Trophoblast cell (in vitro differentiated cells and primary cell): ENCODE measurements around the gene SMARCAL1.
A peak's percentile ranks its signal among the peaks of the same experiment; 100 is the strongest.

Experiments used
- DNase-seq, 2 donors: peaks; one replicate each; pipeline ENCODE4 v3.0.0-alpha.2; 2016
- H2AFZ ChIP-seq: 2 replicates; pipeline ENCODE4 v1.6.1; 2013; ENCODE audit warnings: low read length, moderate library complexity, mild to moderate bottlenecking; ENCODE audit not compliant: insufficient read depth, poor library complexity
- H2AK5ac ChIP-seq: 2 replicates; pipeline ENCODE4 v1.6.1; 2013; ENCODE audit warnings: mild to moderate bottlenecking, low read length
- H2BK120ac ChIP-seq: 2 replicates; pipeline ENCODE4 v1.6.1; 2013; ENCODE audit warnings: low read length, mild to moderate bottlenecking, moderate library complexity; ENCODE audit not compliant: insufficient read depth, poor library complexity
- H2BK12ac ChIP-seq: 2 replicates; pipeline ENCODE4 v1.6.1; 2013; ENCODE audit warnings: mild to moderate bottlenecking, low read length, moderate library complexity
- H2BK5ac ChIP-seq: 2 replicates; pipeline ENCODE4 v1.6.1; 2013; ENCODE audit warnings: low read length, low read depth, moderate library complexity, mild to moderate bottlenecking; ENCODE audit not compliant: poor library complexity
- H3K14ac ChIP-seq: 2 replicates; pipeline ENCODE4 v1.6.1; 2013; ENCODE audit warnings: mild to moderate bottlenecking, low read length
- H3K18ac ChIP-seq: 2 replicates; pipeline ENCODE4 v1.6.1; 2013; ENCODE audit warnings: mild to moderate bottlenecking, low read length
- H3K23ac ChIP-seq: 2 replicates; pipeline ENCODE4 v1.6.1; 2013; ENCODE audit warnings: low read length
- H3K27ac ChIP-seq: 2 replicates; pipeline ENCODE4 v1.5.1; 2013; ENCODE audit warnings: low read depth, mild to moderate bottlenecking, inconsistent platforms, low read length, moderate library complexity
- H3K27me3 ChIP-seq: 2 replicates; pipeline ENCODE4 v1.6.1; 2013; ENCODE audit warnings: inconsistent platforms, mild to moderate bottlenecking, low read length, moderate library complexity; ENCODE audit not compliant: insufficient read depth
- H3K36me3 ChIP-seq, 2 experiments: 1 replicate in 1 of 2; 2 replicates in 1 of 2; pipeline ENCODE4 v1.6.1; 2013; ENCODE audit warnings: low read length in 2 of 2, mild to moderate bottlenecking in 2 of 2, moderate library complexity in 1 of 2; ENCODE audit not compliant: insufficient read depth in 2 of 2, control insufficient read depth in 1 of 2
- H3K4ac ChIP-seq: 2 replicates; pipeline ENCODE4 v1.6.1; 2013; ENCODE audit warnings: low read depth, mild to moderate bottlenecking, low read length, moderate library complexity
- H3K4me1 ChIP-seq, 2 experiments: 1 replicate in 1 of 2; 2 replicates in 1 of 2; pipeline ENCODE4 v1.6.1; 2013; ENCODE audit warnings: low read length in 2 of 2, mild to moderate bottlenecking in 2 of 2, moderate library complexity in 1 of 2; ENCODE audit not compliant: insufficient read depth in 2 of 2, control insufficient read depth in 1 of 2
- H3K4me2 ChIP-seq: 2 replicates; pipeline ENCODE4 v1.6.1; 2013; ENCODE audit warnings: inconsistent platforms, mild to moderate bottlenecking, low read length, moderate library complexity
- H3K4me3 ChIP-seq: 2 replicates; pipeline ENCODE4 v1.5.1; 2013; ENCODE audit warnings: mild to moderate bottlenecking, low read depth, low read length, inconsistent platforms
- H3K79me1 ChIP-seq: one replicate; pipeline ENCODE4 v1.6.1; 2013; ENCODE audit warnings: low read length
- H3K79me2 ChIP-seq: 2 replicates; pipeline ENCODE4 v1.6.1; 2013; ENCODE audit warnings: low read length, mild to moderate bottlenecking; ENCODE audit not compliant: control insufficient read depth, insufficient read depth, poor library complexity
- H3K9ac ChIP-seq: 2 replicates; pipeline ENCODE4 v1.6.1; 2013; ENCODE audit warnings: mild to moderate bottlenecking, low read length
- H3K9me3 ChIP-seq: 2 replicates; pipeline ENCODE4 v1.6.1; 2013; ENCODE audit warnings: low read depth, mild to moderate bottlenecking, control low read depth, inconsistent platforms, low read length; ENCODE audit not compliant: insufficient read depth
- H4K12ac ChIP-seq: 2 replicates; pipeline ENCODE4 v1.6.1; 2013; ENCODE audit warnings: low read depth, mild to moderate bottlenecking, low read length, moderate library complexity
- H4K8ac ChIP-seq: 2 replicates; pipeline ENCODE4 v1.6.1; 2013; ENCODE audit warnings: low read depth, mild to moderate bottlenecking, low read length, moderate library complexity
- H4K91ac ChIP-seq: one replicate; pipeline ENCODE4 v1.6.1; 2013; ENCODE audit warnings: low read depth, mild to moderate bottlenecking, low read length, moderate library complexity
- WGBS: extraction: QIAGEN DNeasy Blood & Tissue Kit; methylation state at CpG from one replicate; pipeline ENCODE4 v1.1.7; 2013; ENCODE audit warnings: missing lambda C conversion rate; ENCODE audit not compliant: insufficient read length, insufficient coverage; ENCODE audit errors: extremely low coverage; 5-methylcytosine and 5-hydroxymethylcytosine counted together

Gene SMARCAL1

GRCh38 chr2:216469661-216470060 lies 57.4 kb downstream of the SMARCAL1 start:
- H3K79me1 ChIP-seq, result no peaks in the 10 kb centered on the region
- H2AK5ac ChIP-seq, result no peak overlapping the region
- H4K8ac ChIP-seq, result no peak overlapping the region
- H3K79me2 ChIP-seq, result no peaks in the 10 kb centered on the region
- no peak overlapping the region for H2BK5ac ChIP-seq
- H3K4ac ChIP-seq, result no peak overlapping the region
- H3K27me3 ChIP-seq, result no peaks in the 10 kb centered on the region
- H4K12ac ChIP-seq, result no peak overlapping the region
- H3K14ac ChIP-seq, result no peak overlapping the region
- H3K36me3 ChIP-seq, result peaks cover 13 to 15% of the 10 kb centered on the region in 2 experiments
- H3K9ac ChIP-seq, result no peak overlapping the region
- H2AFZ ChIP-seq, result no peak overlapping the region
- H3K4me3 ChIP-seq, result no peak overlapping the region
- H2BK120ac ChIP-seq, result no peak overlapping the region
- H3K4me1 ChIP-seq, result peaks cover 0 to 2% of the 10 kb centered on the region in 2 experiments
- H2BK12ac ChIP-seq, result no peak overlapping the region
- no peak overlapping the region for H3K23ac ChIP-seq
- H4K91ac ChIP-seq, result no peak overlapping the region
- no peak for DNase-seq
- no peak overlapping the region for H3K4me2 ChIP-seq
- no peaks in the 10 kb centered on the region for H3K9me3 ChIP-seq
- H3K27ac ChIP-seq, result no peak overlapping the region
- no peak overlapping the region for H3K18ac ChIP-seq

GRCh38 chr2:216473187-216473586 lies 60.9 kb downstream of the SMARCAL1 start:
- Histone ChIP-seq H3K4me1 (peaks cover 0 to 5% of the 10 kb centered on the region in 2 experiments), H3K18ac (no peak overlapping the region), H2BK12ac (no peak overlapping the region), H3K4me3 (no peak overlapping the region), H4K12ac (no peak overlapping the region), H3K9me3 (peaks cover 1% of the 10 kb centered on the region), H4K91ac (no peak overlapping the region), H3K27ac (no peak overlapping the region), H3K4ac (no peak overlapping the region), H3K36me3 (peaks cover 15 to 23% of the 10 kb centered on the region in 2 experiments), H3K27me3 (no peaks in the 10 kb centered on the region), H3K79me1 (no peaks in the 10 kb centered on the region), H4K8ac (no peak overlapping the region), H2BK120ac (no peak overlapping the region), H3K9ac (no peak overlapping the region), H2AFZ (no peak overlapping the region), H3K23ac (no peak overlapping the region), H3K14ac (no peak overlapping the region), H2AK5ac (no peak overlapping the region), H3K4me2 (no peak overlapping the region), H3K79me2 (no peaks in the 10 kb centered on the region), H2BK5ac (no peak overlapping the region)
- WGBS, result 100% methylated on average over 1 of the region's 3 CpGs
- DNase-seq, result no peak

GRCh38 chr2:216474925-216475670 lies 62.8 kb downstream of the SMARCAL1 start:
- Histone ChIP-seq H3K27me3 (no peaks in the 10 kb centered on the region), H3K9ac (no peak overlapping the region), H3K4me2 (no peak overlapping the region), H4K12ac (no peak overlapping the region), H3K27ac (no peak overlapping the region), H2AFZ (no peak overlapping the region), H3K4me1 (peaks cover 5% of the 10 kb centered on the region in 2 experiments), H3K36me3 (peaks cover 22 to 31% of the 10 kb centered on the region in 2 experiments), H4K8ac (peak overlapping the region; percentile 13), H3K9me3 (peaks cover 1% of the 10 kb centered on the region), H3K4me3 (peak overlapping the region; percentile 26), H3K18ac (no peak overlapping the region), H3K79me1 (peaks cover 3% of the 10 kb centered on the region), H4K91ac (no peak overlapping the region), H2AK5ac (no peak overlapping the region), H2BK12ac (no peak overlapping the region), H2BK5ac (no peak overlapping the region), H3K4ac (no peak overlapping the region), H2BK120ac (no peak overlapping the region), H3K79me2 (no peaks in the 10 kb centered on the region), H3K23ac (no peak overlapping the region), H3K14ac (no peak overlapping the region)
- no peak for DNase-seq
- no CpG with 5 or more reads among the region's 12 CpGs for WGBS

- Histone ChIP-seq H2AK5ac (no peak overlapping the region), H3K79me2 (no peaks in the 10 kb centered on the region), H3K18ac (no peak overlapping the region), H3K4me1 (peaks cover 3 to 5% of the 10 kb centered on the region in 2 experiments), H3K4ac (no peak overlapping the region), H3K4me2 (no peak overlapping the region), H3K14ac (no peak overlapping the region), H3K27ac (no peak overlapping the region), H3K9me3 (peaks cover 1% of the 10 kb centered on the region), H4K12ac (no peak overlapping the region), H3K36me3 (peaks cover 22 to 36% of the 10 kb centered on the region in 2 experiments), H2BK120ac (no peak overlapping the region), H4K91ac (no peak overlapping the region), H3K79me1 (peaks cover 3% of the 10 kb centered on the region), H2BK12ac (no peak overlapping the region), H4K8ac (no peak overlapping the region), H3K27me3 (no peaks in the 10 kb centered on the region), H3K23ac (no peak overlapping the region), H3K9ac (peak overlapping the region; percentile 71), H2AFZ (no peak overlapping the region), H2BK5ac (no peak overlapping the region), H3K4me3 (no peak overlapping the region)
- no peak for DNase-seq
- WGBS, result no CpG with 5 or more reads among the region's 6 CpGs
Observed at GRCh38 chr2:216475767-216476166, 63.5 kb downstream of the SMARCAL1 start.
